CD4-positive, alpha-beta T cell treated with Interleukin-15 for 4 hours (primary cell): ENCODE results near the gene CDH23.

Source experiments
- DNase-seq: peaks from one replicate; pipeline ENCODE4 v3.0.0-alpha.2; 2020; ENCODE audit warnings: low spot score

CDH23 gene

DNA sequence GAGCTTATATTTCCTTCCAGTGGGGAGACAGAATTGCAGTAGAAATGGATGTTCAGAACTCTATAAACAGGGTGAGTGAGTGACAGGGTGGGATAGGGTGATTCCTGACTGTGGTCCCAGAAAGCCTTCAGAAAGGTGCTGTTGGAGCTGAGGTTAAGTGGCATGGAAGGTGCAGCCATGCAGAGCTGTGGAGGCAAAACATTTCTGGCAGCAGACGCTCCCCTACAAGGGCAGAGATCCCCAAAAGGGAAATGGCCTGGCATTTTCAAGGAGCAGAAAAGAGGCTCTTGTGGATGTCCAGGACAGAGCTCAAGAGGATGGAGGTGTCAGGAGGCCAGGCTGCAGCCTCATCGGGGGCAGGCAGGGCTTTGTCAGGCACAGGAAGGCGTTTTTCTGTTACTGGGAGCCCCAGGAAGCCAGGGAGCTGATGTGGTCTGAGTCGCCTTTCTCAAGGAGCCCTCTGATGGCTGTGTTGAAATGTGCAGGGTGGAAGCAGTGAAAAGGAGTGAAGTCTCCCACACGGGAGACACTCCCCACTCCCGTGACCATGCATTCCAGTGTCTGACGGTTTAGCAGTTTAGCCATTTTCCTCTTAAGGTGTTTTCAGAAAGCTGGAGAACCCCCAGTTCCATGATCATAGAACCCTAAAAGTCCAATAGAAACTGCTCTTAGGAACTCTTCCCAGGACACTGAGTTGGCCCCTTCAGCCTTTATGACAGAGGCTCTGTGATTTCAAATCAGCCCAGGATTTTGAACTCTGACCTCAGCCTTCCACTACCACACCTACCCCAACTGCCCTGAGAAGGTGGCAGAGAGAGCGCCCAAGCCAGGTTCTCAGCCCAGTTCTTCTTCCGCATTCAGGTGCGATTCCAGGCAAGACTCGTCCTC, 226.6 kb downstream of the CDH23 start:
- no peak for DNase-seq

DNA sequence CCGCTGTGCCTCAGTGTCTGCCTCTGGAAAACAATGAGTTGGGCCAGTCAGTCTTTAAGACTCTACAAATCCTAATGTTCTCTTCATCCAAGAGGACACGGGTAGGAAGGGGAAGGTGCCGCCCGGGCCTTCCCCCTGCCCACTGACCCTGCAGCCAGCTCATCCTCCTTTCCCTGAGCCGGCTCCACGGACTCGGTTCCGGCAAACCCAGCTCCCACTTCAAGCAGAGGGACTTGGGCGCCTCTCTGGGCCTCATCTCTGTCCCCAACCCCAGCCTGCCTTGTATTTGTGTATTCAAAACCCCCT, 227.2 kb downstream of the CDH23 start:
- no peak for DNase-seq

DNA sequence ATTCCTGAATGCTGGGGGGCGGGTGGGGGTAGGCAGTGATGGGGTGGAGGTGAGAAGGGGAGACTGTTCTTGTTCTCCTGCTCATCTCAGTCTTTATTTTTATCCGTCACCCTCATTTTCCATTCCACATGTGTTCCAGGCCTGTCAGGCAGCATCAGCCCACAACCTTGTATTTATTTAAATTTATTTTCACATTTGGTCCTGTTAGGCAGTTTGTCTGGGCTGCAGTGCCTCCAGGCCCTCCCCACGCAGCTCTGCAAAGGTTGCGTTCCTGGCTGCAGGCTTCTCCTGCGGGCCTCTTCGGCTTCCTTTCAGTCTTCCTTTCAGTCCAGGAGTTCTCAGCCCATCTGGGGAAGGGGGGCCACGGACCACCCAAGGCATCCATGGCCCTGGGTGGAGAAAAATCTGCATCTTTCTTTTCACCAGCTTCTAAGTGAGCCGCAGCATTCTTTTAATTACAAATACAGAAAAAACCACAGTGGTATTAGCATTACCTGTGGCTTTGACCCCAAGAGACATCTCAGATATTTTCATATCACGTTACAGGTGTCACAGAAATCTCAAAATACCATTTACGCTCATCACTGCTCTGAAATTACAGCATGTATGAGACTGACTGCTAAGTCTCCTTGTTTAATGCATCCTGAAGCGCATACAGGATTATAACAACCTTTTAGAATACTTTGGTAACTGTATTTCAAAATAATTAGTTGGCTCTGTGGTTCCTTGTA, 228.9 kb downstream of the CDH23 start:
- no peak for DNase-seq

DNA sequence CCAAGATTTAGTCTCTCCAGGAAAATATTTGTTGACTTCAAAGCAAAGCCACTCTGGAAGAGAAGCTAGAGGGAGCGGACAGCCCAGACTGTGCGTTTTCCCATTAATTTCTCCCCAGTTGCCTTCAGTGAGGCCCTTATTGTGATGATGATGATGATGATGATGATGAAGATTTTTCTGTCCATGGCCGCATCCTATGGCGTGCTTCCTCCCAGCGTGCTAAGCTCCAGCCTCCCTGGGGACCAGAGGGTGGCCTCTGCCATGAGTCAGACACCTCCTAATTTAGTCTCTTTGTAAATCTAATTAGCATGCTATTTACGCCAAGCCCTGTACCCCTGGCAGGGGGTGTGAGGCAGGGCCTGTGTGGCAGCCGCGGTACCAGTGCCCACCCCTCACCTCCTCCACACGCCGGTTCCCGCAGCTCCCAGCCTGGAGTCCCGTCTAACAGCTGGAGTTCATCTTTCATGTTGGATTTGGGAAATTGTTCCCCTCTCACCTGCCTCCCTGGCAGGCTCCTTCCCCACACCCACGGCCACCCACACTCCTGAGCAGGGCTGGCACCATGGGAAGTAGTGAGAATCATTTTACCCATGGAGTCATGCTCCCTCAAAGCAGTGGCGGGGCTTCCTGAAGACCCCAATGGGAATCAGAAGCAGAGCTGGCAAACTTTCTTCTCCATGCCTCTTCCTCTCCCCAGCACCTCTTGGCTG, 230.7 kb downstream of the CDH23 start:
- DNase-seq = no peak

DNA sequence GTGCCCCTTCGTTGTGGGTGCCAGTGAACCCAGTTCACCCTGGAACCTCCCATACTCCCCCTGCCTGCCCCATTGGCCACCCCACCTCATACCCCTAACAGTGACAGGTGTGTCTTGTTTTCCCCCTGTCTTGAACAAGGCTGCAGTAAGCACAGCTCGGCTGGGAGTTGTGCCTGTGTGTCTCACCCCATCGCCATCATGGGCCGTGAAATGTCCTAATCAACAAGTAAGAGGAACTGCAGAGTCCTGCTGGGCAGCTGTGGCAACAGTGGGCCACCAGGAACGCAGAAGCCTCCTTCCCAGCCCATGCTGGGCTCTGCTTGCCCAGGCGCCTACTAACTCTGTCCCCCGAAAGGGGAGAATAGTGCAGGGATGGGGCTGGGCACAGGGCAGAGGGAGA, 231.2 kb downstream of the CDH23 start:
- no peak for DNase-seq

DNA sequence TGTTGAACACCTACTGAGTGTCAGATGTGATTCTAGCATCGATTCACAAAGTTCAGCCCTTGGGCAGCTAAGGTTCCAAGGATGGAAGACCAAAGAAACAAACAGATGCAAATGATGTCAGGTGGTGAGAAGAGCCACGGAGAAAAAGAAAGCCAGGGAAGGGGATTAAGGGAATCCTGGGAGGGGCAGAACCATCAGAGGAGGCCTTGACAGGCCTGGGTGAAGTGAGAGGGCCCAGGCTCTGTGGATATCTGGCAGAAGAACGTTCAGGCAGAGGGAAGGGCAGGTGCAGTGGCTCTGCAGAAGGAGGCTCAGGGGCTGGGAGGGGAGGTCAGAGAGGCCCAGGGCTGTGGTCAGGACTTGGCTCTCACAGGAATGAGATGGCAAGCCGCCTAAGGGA, 232.4 kb downstream of the CDH23 start:
- DNase-seq = no peak

DNA sequence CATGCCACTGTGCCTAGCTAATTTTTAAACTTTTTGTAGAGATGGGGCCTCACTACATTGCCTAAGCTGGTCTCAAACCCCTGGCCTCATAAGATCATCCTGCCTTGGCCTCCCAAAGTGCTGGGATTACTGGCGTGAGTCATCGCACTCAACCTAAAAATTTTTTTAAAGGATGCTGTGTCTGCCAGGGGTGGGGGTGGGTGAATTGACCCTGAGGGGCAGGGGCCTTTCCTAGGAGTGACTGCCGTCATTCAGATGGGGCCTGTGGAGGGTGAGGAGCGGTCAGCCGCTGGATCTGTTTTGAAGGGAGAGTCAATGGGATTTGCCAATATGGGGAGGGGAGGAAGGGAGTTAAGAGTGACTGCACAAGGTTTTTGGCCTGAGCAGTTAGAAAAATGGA, 233.4 kb downstream of the CDH23 start:
- DNase-seq = no peak

DNA sequence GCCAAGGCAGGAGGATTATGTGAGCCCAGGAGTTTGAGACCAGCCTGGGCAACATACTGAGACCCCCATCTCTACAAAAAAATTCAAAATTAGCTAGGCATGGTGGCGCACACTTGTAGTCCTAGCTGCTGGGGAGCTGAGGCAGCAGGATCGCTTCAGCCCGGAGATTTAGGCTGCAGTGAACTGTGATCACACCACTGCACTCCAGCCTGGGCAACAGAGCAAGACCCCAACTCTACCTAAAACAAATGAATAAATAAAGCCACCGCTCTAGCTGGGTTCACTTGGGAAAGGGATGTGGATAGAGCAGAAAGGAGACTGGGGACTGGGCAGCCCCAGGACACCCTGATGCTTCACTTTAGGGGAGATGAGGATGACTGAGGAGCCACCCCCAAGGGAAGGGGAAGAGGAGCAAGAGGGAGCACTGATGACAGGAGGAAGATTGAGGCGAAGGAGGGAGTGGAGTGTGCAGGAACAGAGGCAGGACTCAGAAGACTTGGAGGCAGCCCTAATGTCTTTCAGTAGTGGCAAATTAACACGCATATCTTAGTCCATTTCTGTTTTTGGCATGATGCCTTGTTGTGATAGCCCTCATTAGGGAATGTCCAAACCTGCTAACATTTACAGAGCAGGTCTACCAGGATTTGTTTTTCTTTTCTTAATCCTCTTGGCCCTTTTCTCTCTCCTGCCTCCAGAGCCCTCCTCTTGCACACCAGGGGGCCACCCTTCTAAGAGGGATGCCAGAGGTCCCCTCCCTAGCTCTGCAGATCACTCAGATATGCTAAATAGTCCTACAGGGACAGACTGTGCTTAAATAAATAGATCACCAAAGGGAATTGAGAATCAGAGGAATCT, 234.5 kb downstream of the CDH23 start:
- no peak for DNase-seq

DNA sequence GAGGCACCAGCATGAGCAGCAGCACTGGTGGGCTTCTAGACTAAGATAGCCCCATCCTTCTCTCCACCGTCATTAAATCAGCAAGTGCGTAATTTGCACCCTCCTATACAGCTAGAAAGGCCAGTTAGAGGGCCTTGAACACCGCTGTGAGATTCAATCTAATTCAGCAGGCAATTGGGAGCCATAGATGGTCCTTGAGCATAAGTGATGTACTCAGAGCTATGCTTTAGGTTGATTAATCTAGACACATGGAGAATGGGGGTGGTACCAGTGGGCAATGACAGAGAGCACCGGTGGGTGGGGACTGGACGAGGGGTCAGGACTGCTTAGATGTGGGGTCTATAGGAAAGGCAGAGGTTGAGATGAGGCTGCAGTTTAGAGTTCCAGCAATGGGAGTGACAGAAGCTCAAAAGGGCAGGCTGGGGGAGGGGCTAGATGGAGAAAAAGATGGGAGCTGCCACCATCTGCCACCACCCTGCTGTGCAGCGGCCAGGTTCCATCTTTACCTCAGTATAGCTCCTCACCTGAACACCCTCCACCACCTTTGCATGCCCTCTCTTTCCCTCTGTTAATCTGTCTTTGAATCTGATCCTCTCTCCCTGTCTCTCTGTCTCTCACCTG, 235.6 kb downstream of the CDH23 start:
- no peak for DNase-seq

DNA sequence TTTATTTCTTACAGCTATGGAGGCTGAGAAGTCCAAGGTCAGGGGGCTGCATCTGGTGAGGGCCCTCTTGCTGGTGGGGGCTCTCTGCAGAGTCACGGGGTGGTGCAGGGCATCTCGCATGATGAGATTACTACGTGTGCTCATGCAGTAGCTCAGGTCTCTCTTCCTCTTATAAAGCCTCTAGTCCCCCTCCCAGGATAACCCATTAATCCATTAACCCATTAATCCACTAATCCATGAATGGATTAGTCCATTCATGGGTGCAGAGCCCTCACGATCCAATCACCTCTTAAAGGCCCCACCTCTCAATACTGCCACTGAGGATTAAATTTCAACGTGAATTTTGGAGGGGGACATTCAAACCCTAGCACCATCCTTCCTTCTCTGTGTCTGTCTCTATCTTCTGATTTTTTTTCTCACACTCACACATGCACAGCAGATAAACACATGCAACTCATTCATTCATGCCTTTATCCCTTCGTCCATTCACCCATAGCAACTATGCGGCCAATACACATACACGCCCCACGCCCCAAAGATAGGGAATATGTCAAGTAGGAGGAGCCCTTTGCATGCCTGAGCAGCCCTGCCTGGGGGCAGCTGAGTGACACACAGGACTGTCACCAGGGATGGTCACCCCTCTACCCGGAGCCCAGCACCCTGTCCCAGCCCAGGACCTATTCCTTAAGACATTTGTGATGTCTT, 236.3 kb downstream of the CDH23 start:
- no peak for DNase-seq

DNA sequence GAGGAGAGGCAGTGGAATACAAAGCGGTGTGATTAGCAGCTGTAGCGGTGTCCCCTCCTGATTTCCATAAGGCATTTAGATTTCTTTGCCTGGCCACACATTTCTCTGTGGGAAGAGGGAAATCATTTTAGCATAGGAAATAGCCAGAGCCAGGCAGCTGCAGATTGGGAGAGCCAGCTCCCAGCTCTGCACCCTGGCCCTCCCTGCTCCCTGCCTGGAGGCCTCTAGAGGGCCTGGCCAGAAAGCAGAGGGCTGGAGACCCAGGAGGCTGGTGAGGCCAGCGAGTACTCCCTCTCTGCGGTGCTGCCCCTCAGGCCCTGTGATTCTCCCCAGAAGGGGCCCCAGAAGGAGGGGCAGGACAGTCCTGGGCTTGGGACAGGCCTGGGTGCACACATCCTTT, 237.2 kb downstream of the CDH23 start:
- no peak for DNase-seq

DNA sequence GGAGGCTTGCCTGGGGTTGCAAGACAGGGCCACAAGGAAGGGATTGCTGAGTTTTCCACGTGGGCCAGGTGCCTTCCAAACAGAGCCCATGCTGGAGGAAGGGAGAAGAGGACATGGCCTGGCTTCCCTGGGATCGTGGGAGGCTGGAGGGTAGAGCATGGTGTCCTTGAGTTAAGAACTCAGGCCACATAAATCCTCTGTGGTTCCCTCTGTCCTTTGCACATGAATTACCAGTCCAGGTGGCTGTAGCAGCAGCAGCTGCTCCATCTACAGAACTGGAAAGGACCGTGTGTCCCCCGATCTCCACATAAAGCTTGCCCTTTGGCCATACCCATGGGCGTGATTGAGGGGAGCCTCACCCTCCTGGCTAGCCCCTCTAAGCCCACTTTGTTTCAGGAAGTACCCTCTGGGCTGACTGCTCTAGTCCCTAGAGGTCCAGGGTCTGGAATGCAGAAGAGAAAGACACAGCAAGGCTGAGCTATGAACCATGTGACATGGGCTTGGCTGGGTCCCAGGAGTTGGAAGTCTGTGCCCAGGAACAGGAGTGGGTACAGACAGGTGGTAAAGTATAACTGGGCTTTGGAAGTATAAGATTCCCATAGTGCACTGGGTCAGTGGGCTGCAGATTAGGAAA, 237.9 kb downstream of the CDH23 start:
- no peak for DNase-seq

DNA sequence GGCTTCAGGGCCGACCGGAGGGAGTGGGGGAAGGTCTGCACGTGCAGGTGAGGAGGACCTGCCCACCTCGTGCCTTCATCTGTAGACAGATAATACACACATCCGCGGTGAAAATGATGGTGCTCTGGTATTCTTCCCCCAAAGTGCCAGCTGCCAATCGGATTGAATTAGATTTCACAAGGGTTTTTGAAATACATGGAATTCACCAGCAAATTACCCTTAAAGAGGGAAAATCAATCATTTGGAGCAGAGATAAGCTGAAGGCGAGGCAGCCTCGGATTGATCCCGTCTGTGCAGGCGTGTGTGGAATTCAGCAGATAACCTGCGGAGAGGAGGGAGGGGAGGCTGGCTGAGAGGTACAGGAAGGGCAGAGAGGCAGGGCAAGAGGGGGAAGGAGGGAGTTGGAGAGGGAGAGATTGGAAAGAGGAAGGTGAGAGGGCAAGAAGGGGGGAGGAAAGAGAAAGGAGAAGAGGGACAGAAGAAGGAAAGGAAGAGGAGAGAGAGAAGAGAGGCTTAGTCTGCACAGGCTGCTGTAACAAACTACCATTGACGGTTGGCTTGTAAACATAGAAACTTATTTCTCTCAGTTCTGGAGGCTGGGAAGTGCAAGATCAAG, 238.6 kb downstream of the CDH23 start:
- DNase-seq = no peak

DNA sequence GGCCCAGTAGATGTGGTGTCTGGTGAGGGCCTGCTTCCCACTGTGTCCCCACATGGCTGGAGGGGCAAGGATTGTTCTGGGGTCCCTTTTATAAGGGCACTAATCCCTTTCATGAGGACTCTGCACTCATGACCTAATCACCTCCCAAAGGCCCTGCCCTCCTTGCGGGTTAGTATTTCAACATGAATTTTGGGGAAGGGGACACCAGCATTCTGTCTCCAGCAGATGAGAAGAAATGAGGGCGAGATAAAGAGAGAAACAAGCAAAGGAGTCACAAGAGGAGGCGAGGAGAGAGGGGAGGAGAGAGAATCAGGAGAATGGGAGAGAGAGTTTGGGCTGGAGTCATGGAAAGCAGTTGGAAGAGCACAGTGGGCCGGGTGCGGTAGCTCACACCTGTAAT, 239.1 kb downstream of the CDH23 start:
- DNase-seq = no peak

DNA sequence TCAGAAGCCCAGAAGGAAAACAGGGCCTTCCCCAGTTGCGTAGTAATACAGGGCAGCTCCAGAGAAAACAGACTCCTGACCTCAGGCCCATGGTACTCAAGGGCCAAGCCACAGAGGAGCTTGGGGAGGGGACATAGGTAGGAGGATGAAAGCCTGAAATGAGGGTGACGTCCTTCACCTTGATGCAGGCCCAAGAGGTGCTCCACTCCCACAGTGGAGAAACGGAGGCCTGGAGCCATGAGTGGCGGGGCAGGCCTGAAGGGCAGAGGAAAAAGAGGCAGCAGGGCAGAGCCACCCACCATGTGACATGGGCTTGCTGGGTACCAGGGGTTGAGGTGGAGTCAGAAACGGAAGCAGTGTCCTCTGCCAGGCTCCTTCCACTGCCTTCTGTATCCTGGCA, 239.9 kb downstream of the CDH23 start:
- DNase-seq = no peak

DNA sequence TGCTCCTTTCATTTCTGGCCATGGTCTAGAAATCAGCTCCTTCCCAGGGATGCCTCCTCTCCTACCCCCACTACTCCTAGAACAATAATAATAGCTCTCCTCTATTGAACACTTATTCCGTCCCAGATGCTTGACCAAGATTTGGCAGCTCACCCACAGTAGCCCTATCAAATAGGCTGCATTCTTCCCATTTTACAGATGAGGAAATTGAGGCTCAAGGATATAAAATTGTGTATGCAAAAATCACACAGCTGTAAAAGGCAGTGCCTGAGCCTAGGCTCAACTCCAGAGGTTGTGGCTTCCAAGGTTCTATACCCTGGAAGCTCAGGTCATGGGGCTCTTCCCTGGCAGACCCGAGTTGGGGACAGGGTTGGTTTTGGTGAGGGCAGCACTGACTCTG, 240.6 kb downstream of the CDH23 start:
- no peak for DNase-seq

DNA sequence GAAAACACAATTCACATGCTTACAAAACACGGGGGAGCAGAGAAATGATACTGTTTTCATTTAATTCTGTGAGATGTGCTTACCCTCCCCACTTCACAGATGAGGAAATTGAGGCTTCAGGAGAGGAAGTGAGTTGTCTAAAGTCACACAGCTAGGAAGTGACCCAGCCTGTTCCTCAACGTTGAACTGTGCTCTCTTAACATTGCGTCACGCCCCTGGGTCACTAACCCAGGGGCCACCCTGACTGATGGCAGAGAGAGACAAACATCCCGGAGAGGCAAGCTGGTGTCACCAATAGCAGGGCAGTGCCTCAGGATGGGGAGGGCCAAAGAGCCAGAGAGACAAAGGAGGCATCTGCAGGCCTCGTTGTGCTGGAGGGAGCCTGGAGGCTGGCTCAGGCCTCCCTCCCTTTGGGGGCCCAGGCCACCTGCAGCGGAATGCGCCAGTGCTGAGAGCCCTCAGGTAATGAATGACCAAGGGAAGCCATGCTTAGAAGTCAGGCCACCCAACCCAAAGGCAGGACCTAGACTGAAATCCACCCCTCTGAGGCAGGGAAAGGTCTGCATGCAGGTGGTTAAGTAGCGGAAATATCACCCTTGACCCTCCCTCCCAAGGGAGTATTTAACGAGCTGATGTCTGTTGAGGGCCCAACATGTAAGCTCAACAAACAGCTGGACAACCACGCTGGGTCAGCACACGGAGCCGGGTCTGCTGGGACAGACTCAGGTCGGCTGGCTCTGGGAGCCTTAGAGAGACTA, 241.5 kb downstream of the CDH23 start:
- DNase-seq = peak; percentile 5

DNA sequence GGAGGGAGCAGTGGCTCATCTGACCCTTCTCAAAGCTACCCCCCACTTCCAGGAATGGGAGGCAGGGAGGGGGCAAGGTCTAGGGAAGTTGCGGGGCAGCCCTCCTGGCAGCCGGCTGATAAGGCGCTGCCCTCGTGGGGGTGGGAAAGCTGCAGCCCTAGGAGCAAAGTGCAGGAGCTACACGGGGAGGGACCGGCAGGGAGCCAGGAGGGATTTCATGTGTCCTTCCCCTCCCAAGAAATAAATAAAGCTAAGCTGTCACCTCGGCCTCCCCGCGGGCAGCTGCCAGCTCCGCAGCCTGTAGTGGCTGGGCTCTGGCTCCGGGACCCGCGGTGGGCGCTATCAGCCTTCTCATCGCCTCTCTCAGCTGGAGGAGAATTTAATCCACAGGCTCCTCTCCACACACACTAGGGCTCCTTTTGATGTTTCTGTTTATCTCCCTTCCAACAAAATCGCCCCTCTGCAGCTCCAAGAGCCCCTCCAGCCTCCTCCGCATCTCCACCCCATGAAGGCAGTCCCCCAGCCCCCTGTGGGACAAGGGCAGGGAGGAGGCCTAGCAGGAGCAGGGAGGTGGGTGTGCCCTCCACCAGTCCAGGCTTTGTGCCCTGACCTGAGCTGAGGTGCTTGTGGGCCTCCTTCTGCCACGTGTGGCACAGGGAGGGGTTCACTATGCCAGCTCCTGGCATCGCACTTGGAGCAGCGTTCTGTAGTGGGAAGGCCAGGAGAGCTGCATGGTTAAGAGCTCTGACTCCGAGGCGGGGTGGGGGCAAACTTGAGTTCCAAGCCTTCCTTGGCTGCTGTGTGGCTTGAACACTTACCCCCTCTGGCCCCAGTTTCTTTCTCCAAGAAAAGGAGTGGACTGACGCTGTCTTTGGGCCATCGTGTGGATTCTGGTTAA, 242.4 kb downstream of the CDH23 start:
- DNase-seq = no peak
